ENCODE data around the gene WAPL.
A peak's percentile ranks its signal among the peaks of the same experiment; 100 is the strongest.

The WAPL gene

DNA sequence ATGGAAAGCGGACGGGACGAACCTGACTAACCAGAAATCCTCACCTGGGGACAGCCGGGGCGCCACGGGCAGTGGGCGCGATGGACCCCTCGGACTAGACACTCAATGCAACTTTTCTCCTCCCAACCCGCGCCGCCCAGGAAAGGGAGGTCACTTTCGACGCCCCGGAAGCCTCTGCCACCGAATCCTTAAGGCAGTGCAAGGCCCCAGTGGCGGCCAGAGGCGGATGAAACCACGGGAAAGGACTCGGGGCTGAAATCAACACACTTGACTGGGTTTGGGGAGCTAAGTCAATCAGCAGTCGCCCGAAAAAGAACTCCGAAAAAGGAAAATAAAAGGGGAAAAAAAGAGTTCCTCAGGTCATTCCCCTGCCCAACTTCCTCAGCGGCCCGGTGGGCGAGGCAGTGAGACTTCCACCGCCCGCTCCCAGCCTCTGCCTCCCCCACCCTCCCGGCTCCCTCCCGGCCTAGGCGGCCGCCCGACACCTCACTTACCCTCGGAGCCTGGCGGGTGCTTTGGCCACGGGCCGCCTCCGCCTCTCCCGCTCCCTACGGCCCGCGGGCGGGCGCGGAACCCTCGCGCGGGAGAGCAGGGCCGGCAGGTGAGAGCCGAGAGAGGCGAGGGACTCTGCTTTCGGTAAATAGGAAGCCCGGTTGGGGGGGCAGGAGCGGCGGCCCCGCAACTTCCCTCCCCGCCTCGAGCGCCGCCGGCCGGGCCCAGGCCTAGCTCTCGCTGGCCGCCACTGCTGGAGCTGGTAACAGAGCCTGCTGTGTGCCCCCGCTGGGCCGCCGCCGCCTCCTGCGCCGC lies 518 bp downstream of the WAPL start:
- H3K4me3 ChIP-seq (ENCODE audit: low read depth, low read length) = peak overlapping the region; percentile 76
- no peak for TF ChIP-seq CTCF (IDR thresholded peaks at IDR 0.05; ENCODE audit: control insufficient read depth, extremely low read depth, insufficient read depth)
- DNase-seq (ENCODE audit: low read depth) = no peak

DNA sequence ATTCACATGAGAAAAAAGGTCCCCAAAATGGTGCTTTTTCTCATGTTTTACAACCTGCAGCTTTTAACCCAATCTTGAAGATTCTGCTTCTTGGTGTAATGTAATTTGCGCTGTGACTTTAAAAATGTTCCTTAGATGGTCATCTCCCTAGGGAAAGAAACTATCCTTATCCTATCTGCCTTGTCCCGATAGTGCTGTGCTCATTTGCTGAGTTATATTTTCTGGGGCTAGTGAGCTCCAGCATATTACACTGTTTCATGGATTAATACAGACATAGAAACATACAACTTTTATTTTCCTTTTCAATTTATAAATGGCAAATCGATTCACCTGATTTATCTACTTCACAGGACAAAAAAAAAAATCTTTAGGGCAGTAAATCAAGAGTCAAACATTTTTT lies 2.8 kb downstream of the WAPL start:
- no peak for DNase-seq (ENCODE audit: low read depth)
- no peak for TF ChIP-seq CTCF (IDR thresholded peaks at IDR 0.05; ENCODE audit: control insufficient read depth, extremely low read depth, insufficient read depth)
- H3K4me3 ChIP-seq (ENCODE audit: low read depth, low read length) = no peak overlapping the region

DNA sequence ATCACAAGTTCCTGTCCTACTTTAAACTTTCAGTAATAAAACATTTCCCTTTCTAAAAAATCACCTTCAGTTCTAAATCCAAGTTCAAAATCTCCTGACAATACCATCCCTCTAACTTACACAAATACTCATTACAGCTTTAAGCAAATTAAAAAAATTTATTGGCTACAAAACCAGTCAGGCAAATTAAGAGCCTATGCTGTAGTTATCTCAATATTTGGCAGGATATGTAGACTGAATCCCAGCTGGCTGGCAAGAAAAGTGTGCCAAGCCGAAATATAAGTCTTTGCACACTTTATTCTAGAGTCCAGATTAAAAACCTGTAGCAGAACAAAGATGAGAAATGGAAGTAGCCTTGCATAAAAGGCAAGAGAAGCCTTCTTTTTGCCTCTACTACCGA lies 9.5 kb downstream of the WAPL start:
- DNase-seq (ENCODE audit: low read depth) = peak; percentile 54
- H3K4me3 ChIP-seq (ENCODE audit: low read depth, low read length) = no peak overlapping the region
- no peak for TF ChIP-seq CTCF (IDR thresholded peaks at IDR 0.05; ENCODE audit: control insufficient read depth, extremely low read depth, insufficient read depth)

- no peak for TF ChIP-seq CTCF (IDR thresholded peaks at IDR 0.05; ENCODE audit: control insufficient read depth, extremely low read depth, insufficient read depth)
- DNase-seq (ENCODE audit: low read depth) = no peak
- H3K4me3 ChIP-seq (ENCODE audit: low read depth, low read length) = 0 out of 2 replicates have a peak overlapping the region, but pooled peaks have one; percentile 14
Measured at GRCh38 chr10:86511027-86511865, 10.3 kb downstream of the WAPL start.

DNA sequence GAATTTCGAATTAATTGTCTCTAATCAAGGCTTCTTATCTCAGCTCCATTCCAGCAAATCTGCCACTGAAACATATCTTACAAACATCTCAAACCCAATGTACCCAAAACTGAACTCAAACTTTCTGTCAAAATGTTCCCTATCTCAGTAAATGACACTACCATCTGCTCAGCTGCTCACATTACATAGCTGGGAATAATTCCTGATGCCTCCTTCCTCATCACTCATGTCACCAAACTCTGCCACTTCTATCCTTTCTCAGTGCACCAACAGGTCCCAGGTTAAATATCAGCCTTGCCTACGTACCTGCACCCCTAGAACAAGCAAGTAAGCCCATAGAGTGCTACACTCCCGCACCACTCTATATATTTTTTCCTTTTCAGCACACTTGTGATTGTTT lies 12.4 kb downstream of the WAPL start:
- DNase-seq (ENCODE audit: low read depth) = no peak
- no peak for TF ChIP-seq CTCF (IDR thresholded peaks at IDR 0.05; ENCODE audit: control insufficient read depth, extremely low read depth, insufficient read depth)
- H3K4me3 ChIP-seq (ENCODE audit: low read depth, low read length) = no peak overlapping the region

DNA sequence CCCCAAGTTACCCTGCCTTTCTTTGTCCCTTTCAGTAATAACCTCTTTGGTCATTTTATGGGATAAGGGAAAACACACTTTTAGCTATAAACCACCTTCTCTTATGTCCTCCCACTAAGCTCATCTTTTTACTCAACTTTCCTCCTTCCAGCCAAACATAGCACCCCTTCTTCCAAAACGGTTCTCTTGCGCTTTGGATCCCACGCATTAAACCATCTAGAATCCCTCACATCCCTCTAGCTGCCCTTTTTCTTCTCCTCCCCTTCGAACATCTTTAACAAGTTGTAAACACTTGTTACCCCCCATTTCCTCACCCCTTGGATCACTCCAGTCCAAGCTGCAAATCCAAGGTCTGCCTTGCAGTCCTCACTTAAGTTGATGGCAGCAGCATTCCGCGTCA lies 13.4 kb downstream of the WAPL start:
- H3K4me3 ChIP-seq (ENCODE audit: low read depth, low read length) = no peak overlapping the region
- TF ChIP-seq CTCF (IDR thresholded peaks at IDR 0.05; ENCODE audit: control insufficient read depth, extremely low read depth, insufficient read depth) = no peak
- no peak for DNase-seq (ENCODE audit: low read depth)

Data from LNCaP clone FGC (cell line).